ENCODE results near the gene CHST13. TPM values are rescaled to one million over a fixed set of nuclear protein-coding genes. Genes with fewer than 3 reads are reported as not detected.

CHST13 gene
- total RNA-seq, 1 experiment from 2014 or later, result 0.91 TPM

- TF ChIP-seq SP1 (IDR thresholded peaks at IDR 0.05; ENCODE audit: low read depth) (no peak), EZH2 (IDR thresholded peaks at IDR 0.05) (no peak)
Measured at GRCh38 chr3:126541628-126542339, 17.8 kb downstream of the CHST13 start (continued).

GRCh38 chr3:126542340-126543241 is 18.6 kb downstream of the CHST13 start:
- no TSS peak for BruUV-seq (replicated peaks)
- intact Hi-C loops (cut with micrococcal nuclease), result no loop called here
- POLR2A ChIA-PET, result no interaction called here
- Histone ChIP-seq H3K4me2 (ENCODE audit: low read length) (no peak overlapping the region), H3K79me2 (ENCODE audit: insufficient read depth, low read length) (no peaks in the 10 kb centered on the region), H3K9me2 (ENCODE audit: insufficient read depth) (no peaks in the 10 kb centered on the region), H3K9ac (ENCODE audit: low read length) (no peak overlapping the region), H2AFZ (ENCODE audit: low read depth, low read length, poor library complexity, severe bottlenecking) (no peak overlapping the region), H3K27me3 (ENCODE audit: insufficient read depth, low read length) (peaks cover 2% of the 10 kb centered on the region; the same call in 1 of the 2 replicates), H4K20me1 (ENCODE audit: insufficient read depth) (no peaks in the 10 kb centered on the region), H3K27ac (ENCODE audit: low read depth, low read length) (no peak overlapping the region), H3K4me1 (ENCODE audit: control insufficient read depth in 1 of 2, insufficient read depth in 2 of 2, low read length in 2 of 2) (peaks cover 15 to 18% of the 10 kb centered on the region in 2 experiments; a peak in 3 of 4 replicates), H3K9me3 (ENCODE audit: control insufficient read depth in 1 of 2, insufficient read depth in 1 of 2, low read depth in 1 of 2, low read length in 2 of 2) (no peaks in the 10 kb centered on the region), H3K4me3 (replicated peaks in 1 of 2; ENCODE audit: low read depth in 1 of 2, low read length in 2 of 2) (no peak overlapping the region), H3K36me3 (ENCODE audit: control insufficient read depth in 1 of 2, insufficient read depth in 2 of 2, low read length in 2 of 2) (no peaks in the 10 kb centered on the region)
- TF ChIP-seq SIN3A (IDR thresholded peaks at IDR 0.05; ENCODE audit: low read depth) (no peak), CBX3 (IDR thresholded peaks at IDR 0.05; ENCODE audit: low read depth) (no peak), RAD21 (IDR thresholded peaks at IDR 0.05; ENCODE audit: low read depth) (no peak), MAX (IDR thresholded peaks at IDR 0.05) (no peak), SRF (IDR thresholded peaks at IDR 0.05; ENCODE audit: low read depth) (no peak), POLR2AphosphoS5 (IDR thresholded peaks at IDR 0.05; ENCODE audit: low read depth, low read length) (no peak), CEBPB (IDR thresholded peaks at IDR 0.05; ENCODE audit: low read depth) (no peak)
- RAD21 ChIA-PET (ENCODE audit: low non-redundant PET in 1 of 2, low total read pairs in 2 of 2, uncharacterized antibody in 2 of 2, unreplicated experiment in 2 of 2), result no interaction called here
- CTCF ChIA-PET, result no interaction called here
- ATAC-seq (no peak), DNase-seq (ENCODE audit: low read depth, low spot score) (no peak)

Data from HCT116 (cell line).